Vagina (tissue), 2 donors: ENCODE data around the gene RPS6KA1.

Experiments used
- POLR2AphosphoS5 ChIP-seq, 2 donors: sonication (generic); formaldehyde crosslinking; IDR thresholded peaks; one replicate each; pipeline ENCODE4 v1.9.0; 2017; ENCODE audit warnings: antibody characterized with exemption in 2 of 2, mild to moderate bottlenecking in 2 of 2, low read depth in 1 of 2; ENCODE audit not compliant: insufficient read depth in 1 of 2
- TF ChIP-seq, protein P1 (sequence below), 3 experiments: fragments of 450-650 bp in 2 of 3; fragments of 200-600 bp in 1 of 3; sonication (generic) in 1 of 3; IDR thresholded peaks; one replicate each; pipeline ENCODE4 v1.5.1; 2017 to 2019; ENCODE audit warnings: antibody characterized with exemption in 3 of 3, mild to moderate bottlenecking in 2 of 3, moderate library complexity in 2 of 3

DNA sequence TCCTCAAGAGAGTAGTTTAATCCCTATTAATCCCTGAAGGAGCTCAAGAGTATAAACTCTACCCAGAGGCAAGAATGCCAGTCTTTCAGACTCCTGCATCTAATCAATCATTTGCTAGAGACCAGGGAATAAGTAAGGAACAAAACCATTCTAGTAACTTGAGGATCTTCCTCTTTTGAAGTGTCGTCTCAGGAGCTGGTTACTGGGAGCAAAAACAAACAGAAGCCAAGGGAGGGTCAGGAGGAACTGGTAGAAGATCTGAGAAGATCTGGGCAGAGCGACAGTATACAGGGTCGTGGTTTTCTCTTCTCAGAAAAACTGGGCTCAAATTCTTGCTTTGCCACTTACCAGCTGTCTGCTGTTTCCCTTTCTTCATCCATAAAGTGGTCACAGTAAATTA, 69.3 kb downstream of the RPS6KA1 start:
- TF ChIP-seq, protein P1, sequence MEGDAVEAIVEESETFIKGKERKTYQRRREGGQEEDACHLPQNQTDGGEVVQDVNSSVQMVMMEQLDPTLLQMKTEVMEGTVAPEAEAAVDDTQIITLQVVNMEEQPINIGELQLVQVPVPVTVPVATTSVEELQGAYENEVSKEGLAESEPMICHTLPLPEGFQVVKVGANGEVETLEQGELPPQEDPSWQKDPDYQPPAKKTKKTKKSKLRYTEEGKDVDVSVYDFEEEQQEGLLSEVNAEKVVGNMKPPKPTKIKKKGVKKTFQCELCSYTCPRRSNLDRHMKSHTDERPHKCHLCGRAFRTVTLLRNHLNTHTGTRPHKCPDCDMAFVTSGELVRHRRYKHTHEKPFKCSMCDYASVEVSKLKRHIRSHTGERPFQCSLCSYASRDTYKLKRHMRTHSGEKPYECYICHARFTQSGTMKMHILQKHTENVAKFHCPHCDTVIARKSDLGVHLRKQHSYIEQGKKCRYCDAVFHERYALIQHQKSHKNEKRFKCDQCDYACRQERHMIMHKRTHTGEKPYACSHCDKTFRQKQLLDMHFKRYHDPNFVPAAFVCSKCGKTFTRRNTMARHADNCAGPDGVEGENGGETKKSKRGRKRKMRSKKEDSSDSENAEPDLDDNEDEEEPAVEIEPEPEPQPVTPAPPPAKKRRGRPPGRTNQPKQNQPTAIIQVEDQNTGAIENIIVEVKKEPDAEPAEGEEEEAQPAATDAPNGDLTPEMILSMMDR (IDR thresholded peaks at IDR 0.05): no peak
- no peak for TF ChIP-seq POLR2AphosphoS5 (IDR thresholded peaks at IDR 0.05; ENCODE audit: insufficient read depth in 1 of 2, low read depth in 1 of 2)
